ENCODE results near the gene TBL1XR1.

The TBL1XR1 gene

GRCh38 chr3:176994891-176995781 lies 202.1 kb downstream of the TBL1XR1 start:
- no peak for DNase-seq

GRCh38 chr3:176994393-176994792 lies 202.9 kb downstream of the TBL1XR1 start:
- DNase-seq = no peak

- no peak for DNase-seq
These were observed 204.3 kb downstream of the TBL1XR1 start for GRCh38 chr3:176992978-176993377.

GRCh38 chr3:176992565-176992964 lies 204.7 kb downstream of the TBL1XR1 start:
- no peak for DNase-seq

DNA sequence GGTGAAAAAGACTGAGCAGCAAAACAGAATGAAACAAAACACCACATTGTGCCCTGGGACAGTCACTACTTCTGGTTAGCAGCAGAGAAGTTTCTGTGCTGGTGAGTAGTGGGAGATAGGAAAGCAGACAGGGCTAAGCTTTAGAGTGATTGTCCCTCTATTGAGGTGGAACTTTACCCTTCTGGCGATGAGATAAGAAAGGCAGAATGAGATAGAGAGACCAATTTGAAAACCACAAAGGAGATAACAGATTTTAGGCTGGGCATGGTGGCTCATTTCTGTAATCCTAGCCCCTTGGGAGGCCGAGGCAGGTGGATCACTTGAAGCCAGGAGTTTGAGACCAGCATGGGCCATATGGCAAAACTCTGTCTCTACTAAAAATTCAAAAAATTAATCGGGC lies 208.5 kb downstream of the TBL1XR1 start:
- DNase-seq = no peak

DNA sequence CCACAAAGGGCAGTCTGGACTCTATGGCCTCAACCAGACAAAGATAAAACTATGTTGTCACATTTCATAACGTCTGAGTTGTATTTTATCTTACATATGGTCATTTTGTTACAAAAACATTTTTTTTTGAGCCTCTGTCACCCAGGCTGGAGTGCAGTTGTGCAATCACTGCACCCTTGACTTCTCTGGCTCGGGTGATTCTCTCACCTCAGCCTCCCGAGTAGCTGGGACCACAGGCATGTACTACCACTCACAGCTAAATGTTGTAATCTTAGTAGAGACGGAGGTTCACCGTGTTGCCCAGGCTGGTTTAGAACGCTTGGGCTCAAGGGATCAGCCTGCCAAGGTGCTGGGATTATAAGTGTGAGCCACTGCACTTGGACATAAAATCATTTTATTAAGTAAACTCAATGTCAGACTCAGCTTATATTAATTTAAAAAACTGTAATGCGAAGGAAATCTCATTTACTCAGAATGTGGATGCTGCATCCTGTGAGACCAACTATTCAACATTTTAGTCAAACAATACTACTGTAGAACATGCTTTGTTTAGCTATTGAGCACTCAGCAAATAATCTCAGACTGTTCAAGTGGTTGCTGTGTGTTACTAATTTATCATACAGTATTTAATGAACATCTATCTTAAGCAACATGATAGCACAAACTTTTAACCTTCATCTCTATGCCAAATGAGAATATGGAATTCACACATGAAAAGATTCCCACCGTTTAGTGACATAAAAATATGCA lies 209.2 kb downstream of the TBL1XR1 start:
- DNase-seq = no peak

DNA sequence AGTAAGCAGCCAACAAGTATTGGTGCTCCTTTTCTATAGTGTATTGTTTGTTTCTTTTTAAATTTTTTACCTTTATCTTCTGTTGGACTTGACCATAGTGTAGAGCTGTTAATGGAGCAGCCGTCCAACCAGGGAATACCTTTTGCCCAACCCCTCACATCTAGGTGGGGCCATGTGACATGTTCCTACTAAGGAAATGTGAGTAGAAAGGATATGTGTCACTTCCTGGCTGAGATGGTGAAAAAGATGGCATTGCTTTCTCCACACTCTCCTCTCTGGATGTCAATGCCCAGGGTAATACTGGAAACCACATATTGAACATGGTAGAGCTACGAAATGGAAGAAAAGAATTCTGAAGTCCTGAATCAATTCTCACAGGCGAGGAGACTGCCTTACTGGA lies 218.8 kb downstream of the TBL1XR1 start:
- no peak for DNase-seq

- DNase-seq = no peak
These were observed 220.0 kb downstream of the TBL1XR1 start for GRCh38 chr3:176977331-176977730.

GRCh38 chr3:176976586-176976985 lies 220.7 kb downstream of the TBL1XR1 start:
- no peak for DNase-seq

DNA sequence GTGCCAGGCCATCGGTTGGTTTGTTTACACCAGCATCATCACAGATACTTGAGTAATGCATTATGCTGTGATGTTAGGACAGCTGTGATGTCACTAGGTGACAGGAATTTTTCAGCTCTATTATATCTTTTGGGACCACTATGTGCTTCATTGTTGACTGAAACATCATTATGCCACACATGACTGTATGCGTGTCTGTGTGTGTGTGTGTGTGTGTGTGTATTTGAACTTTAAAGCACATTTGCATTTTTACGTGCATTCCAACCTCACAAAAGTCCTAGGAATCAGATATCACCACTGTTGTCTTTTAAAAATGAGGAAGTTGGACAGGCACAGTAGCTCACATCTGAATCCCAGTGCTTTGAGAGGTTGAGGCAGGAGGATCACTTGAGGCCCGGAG lies 223.0 kb downstream of the TBL1XR1 start:
- no peak for DNase-seq

DNA sequence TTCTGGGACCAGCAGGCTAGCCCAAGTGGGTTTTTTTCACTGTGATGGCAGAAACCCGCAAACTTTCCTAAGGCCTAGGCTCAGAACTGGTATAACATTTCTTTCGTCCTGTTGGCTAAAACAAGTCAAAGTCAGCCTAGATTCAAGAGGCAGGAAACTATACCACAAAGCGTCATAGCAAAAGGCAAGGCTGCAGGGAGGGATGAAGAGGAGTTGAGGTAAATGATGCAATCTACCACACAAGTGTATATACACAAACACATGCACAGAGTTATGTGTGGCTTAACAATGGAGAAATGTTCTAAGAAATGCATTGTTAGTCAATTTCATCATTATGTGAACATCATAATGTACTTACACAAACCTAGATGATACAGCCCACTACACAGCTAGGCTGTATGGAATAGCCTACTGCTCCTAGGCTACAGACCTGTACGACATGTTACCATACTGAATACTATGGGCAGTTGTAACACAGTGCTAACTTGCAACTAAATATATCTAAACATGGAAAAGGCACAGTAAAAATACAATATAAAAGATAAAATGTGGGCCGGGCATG lies 225.6 kb downstream of the TBL1XR1 start:
- DNase-seq = no peak

GRCh38 chr3:176970770-176971169 lies 226.5 kb downstream of the TBL1XR1 start:
- no peak for DNase-seq

GRCh38 chr3:176969506-176969905 lies 227.8 kb downstream of the TBL1XR1 start:
- DNase-seq = no peak

All from activated T-cell treated with anti-CD3 and anti-CD28 coated beads, Interleukin-2, amount 50 U/mL, for 1 hour (primary cell).